UCSD-AML1 (cell line): ENCODE measurements around the gene GSTO1.

ENCODE experiments used
- DNase-seq: peaks from one replicate; lab custom pipeline; 2025; ENCODE audit not compliant: unreplicated experiment; lab: John Stamatoyannopoulos, UW

The GSTO1 gene

DNA sequence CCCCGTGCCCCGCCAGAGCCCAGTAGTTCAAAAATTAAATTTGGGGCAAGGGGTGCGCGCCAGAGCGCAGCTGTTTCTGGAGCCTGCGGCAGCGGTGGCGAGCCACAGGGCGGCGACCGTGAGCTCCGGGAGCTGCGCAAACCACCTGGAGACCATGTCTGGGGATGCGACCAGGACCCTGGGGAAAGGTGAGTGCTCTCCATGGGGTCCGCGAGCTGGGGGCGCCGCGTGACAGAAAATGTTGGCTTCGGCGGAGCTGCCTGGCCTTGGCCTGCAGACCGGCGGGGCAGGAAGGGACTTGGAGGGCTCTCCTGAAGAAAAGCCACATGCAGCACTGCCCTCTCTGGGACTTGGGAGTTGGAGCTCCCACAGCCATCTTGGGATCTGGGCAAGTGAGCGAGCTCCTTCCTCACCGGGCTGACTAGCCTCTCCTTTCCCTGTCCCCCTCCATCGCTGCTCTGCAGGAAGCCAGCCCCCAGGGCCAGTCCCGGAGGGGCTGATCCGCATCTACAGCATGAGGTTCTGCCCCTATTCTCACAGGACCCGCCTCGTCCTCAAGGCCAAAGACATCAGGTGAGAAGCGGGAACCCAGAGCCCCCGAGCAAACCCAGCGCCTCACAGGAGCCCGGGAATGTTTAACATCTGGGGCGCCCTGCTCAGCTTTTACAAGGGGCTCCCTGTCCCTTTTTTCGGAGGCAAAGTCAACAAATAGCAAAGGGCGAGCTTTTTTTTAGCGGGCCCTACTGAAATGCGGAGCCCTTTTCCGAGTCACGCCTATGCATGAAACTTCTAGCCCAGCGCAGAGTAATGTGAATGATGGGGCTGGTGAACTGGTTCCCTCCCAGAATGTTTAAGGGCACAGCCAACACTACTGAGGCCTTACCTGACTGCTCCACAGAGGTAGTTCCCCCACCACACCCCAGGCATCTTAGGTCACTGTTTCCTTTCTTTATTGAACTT lies 20.4 kb downstream of the GSTO1 start:
- DNase-seq: peak; percentile 31

DNA sequence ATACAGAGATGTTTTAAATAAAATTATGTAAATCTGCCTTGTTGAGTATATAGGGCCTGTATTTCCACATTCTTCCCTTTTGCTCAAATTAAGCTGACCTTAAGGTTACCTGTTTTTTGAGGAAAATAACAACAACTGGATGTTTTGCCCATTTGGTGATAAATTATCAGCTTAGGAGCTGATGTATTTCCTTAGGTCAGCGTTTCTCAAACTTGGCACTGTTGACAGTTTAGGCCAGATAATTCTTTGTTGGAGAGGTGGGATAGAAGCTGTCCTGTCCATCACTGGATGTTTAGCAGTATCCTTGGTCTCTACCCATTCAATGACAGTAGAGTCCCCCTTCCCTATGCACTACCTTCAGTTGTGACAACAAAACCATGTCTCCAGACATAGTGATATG lies 21.5 kb downstream of the GSTO1 start:
- DNase-seq: no peak

DNA sequence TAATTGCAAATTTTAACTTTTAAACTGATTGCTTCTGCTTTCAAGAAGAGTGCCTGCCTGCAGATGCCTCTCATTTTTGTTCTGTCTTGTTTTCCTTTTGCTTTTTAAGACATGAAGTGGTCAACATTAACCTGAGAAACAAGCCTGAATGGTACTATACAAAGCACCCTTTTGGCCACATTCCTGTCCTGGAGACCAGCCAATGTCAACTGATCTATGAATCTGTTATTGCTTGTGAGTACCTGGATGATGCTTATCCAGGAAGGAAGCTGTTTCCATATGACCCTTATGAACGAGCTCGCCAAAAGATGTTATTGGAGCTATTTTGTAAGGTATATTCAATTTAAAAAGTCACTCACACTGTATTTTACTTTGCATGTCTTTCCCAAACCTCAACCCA lies 23.1 kb downstream of the GSTO1 start:
- no peak for DNase-seq

DNA sequence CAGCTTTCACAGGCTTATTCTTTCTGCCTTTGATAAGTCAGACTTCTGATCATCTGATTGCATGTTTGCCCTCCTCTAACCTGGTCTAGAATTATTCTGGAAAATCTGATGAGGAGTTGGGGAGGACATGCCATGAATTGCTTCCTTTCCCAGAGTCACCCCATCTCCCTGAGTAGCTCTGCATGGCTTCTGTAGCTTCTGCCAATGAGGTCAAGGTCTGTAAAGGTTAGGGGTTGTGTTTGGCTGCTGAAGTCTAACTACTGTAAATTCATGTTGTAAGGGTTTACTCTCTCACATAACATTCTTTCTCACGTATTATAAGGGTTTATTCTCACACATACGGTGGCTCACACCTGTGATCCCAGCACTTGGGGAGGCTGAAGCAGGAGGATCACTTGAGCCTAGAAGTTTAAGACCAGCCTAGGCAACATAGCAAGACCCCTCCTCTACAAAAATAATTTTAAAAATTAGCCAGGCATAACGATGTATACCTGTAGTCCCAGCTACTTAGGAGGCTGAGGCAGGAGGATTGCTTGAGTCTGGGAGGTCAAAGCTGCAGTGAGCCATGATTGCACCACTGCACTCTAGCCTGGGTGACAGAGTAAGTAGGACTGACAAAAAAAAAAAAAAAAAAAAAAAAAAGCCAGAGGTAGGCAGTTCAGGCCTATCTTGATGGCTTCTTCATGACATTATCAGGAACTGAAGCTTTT lies 25.0 kb downstream of the GSTO1 start:
- DNase-seq: no peak

DNA sequence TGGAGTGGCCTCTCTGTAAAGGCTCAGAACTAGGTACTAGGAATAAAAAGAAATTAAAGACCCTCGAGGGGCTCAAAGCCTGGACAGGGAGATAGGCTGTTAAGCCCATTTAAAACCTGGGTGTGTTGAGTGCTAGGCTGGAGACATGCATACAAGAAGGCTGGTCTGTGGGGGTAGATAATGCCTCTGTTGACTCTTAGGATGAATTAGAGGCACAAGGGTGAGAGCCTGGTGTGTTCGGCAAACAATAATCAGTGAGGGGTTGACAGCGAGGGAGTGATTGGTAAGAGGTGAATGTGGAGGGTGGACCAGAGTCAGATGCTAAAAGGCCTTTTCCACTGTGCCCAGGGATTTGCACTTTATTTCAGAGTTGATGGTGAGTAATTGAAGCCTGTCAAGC lies 27.0 kb downstream of the GSTO1 start:
- no peak for DNase-seq

DNA sequence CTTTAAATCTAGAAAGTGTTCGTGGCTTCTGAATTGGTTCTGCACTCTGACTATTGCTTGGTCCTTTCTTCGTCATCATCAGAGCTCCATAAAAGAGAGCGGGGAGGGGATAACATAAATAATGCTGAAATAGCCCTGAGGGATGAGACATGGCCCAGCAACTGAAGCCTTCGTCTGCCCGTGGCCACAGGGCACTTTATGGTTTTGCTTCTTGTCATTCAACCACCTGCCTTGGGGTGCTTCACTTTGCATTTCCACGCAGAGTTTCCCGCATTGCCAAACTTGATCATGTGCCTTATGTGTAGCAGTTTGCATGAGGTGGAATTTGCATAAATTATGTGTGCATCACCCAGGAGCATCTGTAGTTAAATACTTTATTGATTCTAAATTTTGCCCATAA lies 30.2 kb downstream of the GSTO1 start:
- DNase-seq: no peak

DNA sequence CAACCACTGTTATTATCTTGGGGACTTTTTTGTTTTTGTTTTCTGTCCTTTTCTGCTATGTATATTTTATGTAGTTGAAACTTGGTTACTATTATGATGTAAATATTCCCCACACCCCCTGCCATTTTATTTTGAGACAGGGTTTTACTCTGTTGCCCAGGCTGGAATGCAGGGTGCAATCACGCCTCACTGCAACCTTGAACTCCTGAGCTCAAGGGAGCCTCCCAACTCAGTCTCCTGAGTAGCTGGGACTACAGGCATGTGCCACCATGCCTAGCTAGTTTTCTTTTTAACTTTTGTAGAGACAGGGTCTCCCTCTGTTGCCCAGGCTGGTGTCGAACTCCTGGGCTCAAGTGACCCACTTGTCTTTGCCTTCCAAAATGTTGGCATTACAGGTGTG lies 32.2 kb downstream of the GSTO1 start:
- DNase-seq: no peak

DNA sequence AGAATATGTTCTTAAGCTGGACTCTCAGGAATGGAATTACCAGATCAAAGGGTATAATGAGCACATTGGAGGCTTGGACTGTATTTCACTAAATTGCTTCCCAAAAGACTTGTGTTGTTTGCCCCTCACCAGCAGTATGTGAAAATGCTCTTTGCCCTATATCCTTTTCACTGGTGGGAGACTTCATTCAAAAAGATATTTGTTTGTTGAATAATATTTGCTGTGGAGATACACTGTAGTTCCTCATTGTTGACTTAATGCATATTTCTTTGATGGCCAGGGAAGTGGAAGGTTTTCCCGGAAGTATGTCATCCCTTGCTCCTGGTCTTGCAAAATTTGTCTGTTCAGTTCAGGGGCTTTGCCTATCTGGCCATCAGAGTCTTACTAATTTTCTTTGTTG lies 33.7 kb downstream of the GSTO1 start:
- no peak for DNase-seq

DNA sequence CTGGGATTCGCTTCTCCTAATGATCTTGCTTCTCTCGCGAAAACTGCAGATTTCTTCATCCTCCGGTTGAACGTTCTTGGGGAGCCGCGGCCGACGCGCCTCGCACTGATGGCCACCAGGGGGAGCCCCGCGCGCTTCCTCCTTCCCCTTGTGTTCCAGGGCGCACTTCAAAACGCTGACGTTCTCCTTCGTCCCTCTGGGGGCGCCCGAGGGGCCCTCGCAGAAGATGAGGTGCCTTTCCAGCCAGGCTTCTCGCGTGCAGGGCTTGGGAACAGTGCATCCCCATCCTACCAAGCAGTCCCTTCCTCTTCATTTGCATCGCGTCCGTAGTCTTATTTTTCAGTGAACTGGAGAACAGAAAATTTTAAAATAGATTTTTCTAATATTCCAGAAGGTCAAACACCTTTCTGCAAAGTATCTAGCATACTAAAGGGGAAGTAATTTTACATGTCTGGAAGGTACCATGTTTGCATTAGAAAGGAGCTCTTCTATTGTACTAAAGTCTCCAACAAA lies 36.8 kb downstream of the GSTO1 start:
- DNase-seq: peak; percentile 87

DNA sequence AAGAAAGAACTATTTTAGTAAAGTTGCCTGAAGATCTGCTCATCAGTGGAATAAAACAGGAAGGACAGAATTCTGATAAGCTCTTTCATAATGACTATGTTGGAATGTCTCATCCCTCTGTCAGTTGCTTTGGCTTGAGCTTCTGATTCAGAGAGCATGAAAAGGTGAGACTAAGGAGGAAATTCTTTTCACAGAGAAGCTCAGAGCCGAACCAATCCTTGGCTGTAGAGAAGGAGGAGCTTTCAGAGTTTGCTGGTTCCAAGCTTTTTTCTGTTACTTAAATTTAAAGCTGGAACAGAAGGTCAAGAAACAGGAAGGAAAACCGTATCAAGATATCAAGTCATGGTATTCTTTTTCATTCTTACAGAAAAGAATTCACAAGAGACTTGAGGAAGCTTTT lies 38.3 kb downstream of the GSTO1 start:
- no peak for DNase-seq

DNA sequence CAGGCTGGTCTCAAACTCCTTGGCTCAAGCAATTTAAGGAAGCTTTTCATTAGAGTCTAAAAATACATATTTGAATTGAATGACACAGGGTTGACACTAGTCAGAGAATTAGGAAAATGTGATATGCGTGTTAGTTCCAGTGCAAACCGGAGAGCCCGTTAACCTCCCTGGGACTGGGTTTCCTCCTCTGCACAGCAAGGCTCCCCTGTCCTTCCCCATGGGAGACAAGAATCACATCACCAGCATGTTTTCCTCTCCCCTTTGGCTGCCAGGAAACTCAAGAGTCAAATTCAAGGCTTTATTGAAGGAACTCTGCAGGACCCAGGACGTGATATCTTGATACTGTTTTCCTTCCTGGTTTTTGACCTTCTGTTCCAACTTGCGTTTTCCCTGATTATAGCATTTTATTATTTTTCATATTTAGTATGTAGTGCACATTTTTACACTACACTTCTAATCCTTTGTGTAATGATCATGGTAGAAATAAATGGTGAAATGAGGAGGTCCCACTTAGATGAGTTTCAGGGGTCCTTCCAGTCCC lies 39.2 kb downstream of the GSTO1 start:
- DNase-seq: no peak

DNA sequence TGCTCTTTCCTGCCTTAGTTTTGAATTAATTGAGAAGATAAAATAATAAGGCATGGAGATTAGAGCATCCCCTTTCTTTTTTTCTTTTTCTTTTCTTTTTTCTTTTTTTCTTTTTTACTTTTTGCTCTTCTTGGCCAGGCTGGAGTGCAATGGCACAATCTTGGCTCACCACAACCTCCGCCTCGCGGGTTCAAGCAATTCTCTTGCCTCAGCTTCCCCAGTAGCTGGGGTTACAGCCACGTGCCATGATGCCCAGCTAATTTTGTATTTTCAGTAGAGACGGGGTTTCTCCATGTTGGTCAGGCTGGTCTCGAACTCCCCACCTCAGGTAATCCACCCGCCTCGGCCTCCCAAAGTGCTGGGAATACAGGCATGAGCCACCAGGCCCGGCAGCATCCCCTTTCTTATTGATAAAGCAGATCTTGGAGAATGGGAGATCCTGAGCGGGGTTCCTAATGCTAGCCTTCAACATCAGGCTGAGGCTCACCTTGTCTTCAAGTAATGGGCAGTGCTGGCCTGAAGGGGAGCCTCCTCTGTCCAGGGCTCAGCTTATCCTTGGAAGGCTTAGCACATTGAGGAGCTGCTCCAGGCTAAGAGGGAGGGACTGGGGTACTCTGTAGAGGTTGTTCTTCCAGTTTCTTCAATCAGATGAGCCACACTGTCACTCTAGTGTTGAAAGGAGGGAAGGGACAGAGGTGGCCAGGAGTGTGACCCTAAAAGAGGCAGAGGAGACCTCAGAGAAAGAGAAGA lies 42.2 kb downstream of the GSTO1 start:
- no peak for DNase-seq

DNA sequence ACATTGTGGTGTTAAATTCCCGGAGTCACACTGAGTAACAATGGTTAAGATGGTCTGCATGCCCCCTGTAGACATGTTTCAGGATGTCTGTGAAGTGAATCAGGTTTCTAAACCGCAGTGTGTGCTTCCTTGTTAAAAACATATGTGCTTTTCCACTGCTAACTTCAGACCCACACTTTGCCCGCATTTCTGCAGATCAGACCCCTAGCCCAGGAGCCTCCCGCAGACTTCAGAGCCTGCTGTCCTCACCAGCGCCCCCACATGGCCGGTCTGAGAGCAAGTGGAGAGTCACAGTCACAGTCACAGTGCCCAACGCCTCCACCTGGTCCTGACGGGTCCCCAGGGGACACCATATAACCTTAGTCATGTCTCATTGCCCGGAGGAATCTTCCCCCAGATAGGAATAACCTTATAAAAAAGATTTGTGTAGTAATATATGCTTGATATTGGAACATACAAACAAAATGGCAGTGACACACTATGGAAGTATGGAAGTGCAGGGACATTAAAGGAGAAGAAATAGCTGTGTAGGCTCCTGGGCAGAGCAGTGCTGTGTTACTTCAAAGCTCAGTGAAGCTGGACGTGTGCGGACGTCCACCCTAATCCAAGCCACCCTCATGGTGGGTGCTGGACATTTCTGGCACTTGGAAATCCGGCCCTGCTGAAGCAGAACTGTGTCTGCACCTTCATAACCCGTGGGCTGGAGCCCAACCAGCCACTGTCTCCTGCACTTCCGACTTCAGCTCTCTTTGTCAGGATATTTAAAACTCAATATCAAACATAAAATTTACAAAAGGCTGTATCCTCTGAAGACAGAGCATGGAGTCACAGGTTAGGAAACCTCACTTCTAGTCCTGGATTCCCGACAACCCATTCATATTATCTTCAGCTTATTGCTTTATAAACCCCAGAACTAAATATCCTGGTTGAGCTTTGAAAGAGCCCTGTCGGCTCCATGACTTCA lies 43.3 kb downstream of the GSTO1 start:
- DNase-seq: peak; percentile 40

DNA sequence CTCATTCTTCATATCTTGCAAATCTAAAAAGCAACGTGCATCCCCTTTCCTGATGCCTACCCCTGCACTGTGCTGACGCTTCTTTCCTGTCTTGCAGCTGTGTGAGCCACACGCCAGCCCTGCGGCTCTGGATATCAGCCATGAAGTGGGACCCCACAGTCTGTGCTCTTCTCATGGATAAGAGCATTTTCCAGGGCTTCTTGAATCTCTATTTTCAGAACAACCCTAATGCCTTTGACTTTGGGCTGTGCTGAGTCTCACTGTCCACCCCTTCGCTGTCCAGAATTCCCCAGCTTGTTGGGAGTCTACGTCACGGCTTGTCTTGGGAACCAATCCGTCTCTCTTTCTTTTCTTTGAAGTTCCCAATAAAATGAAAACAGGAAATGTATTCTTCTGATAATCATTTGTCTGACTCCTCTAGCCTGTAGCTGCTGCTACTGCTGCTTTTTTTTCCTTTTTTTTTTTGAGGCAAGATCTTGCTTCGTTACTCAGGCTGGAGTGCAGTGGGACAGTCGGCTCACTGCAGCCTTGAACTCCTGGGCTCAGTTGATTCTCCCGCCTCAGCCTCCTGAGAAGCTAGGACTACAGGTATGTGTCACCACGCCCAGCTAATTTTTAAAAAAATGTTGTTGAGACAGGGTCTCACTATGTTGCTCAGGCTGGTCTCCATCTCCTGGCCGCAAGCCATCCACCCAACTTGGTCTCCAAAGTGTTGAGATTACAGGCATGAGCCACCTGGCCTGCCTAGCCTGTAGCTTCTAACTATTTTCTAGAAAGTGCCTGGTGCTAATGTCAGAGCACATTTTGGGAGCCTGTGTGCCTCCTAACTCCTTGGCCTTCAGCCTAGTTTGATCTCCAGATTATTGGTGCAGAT lies 44.6 kb downstream of the GSTO1 start:
- no peak for DNase-seq

DNA sequence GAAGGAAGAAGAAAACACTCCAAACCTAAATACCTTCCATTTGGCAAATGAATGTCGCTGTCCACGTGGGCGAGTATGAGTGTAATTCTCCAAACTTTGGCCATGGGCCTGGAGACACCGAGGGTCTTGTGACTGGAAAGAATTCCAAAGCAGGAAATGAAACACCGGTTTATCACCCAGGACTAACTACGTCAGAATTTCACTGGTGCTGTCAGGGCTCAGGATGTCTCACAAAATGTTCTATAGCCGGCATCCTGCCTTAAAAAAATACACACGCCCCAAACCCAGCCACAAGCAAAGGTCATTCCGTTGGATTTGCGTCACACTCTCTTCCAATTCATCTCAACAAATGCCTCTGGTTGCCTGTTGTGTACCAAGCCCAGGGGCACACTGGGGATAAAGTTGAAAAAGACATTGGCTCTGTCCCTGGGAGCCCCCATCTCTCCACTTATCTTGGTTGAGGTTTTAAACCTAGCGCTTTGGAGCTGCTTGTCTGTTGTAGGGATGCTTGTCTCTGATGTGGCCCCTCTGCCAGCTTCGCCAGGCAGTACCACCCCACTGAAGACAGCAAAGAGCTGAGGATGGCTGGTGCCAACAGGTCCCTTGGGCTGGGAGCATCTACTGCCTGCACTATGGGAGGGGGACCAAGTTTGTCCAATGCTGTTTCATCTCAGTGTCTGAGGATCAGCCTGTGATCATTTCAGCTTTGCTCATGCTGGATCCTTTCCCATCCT lies 45.5 kb downstream of the GSTO1 start:
- DNase-seq: no peak

DNA sequence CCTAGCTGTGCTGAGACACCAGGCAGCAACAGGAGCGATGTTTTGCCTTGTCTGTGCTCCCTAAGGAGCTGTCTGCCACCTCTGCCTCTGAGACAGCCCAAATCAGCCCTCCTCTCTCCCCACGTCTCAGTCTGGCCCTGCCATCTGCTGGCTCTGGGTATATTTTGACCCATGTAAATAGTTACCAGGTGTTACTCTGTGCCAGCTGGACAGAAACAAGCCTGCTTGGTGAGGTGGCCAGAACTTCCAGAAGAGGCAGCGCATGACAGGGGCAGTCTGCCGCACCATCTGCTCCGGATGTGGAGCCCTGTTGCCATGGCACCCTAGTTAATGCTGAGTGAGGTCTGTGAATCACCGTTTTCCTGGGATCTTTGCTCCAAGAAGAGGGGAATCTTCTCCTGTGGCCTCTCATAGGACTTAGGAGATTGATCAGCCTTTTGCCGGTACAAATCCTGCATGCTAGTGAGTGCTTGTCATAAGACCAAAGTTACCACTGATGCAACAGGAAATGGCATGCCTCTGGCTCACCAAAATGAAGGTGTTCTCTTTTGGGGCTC lies 46.1 kb downstream of the GSTO1 start:
- DNase-seq: no peak

DNA sequence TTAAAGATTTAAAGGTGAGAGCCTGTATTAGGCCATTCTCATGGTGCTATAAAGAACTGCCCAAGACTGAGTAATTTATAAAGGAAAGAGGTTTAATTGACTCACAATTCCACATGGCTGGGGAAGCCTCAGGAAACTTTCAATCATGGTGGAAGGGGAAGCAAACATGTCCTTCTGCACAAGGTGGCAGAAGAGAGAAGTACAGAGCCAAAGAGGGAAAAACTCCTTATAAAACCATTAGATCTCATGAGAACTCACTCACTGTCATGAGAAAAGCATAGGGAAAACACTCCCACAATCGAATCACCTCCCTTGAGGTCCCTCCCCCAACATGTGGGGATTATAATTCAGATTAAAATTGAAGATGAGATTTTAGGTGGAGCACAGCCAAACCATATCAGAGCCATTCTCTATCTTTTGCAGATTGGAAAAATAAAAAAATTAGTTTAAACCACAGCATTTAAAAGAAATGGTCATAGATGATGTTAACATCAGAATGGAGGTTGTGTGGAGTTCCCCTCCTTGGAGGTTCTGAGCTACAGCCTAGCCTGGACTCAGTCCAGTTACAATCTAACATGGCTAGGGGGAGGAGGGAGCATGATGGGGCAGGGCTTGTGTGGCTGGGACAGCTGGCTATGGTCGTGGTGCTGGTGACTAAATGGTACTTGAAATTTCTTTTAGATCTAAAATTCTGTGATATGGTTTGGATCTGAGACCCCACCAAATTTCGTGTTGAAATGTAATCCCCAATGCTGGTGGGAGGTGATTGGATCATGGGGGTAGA lies 47.4 kb downstream of the GSTO1 start:
- no peak for DNase-seq
